NCI-H1105 (cell line): ENCODE measurements around the gene AFAP1.

Experiments used
- DNase-seq: peaks from one replicate; lab custom pipeline; 2025; lab: John Stamatoyannopoulos, UW

The AFAP1 gene

DNA sequence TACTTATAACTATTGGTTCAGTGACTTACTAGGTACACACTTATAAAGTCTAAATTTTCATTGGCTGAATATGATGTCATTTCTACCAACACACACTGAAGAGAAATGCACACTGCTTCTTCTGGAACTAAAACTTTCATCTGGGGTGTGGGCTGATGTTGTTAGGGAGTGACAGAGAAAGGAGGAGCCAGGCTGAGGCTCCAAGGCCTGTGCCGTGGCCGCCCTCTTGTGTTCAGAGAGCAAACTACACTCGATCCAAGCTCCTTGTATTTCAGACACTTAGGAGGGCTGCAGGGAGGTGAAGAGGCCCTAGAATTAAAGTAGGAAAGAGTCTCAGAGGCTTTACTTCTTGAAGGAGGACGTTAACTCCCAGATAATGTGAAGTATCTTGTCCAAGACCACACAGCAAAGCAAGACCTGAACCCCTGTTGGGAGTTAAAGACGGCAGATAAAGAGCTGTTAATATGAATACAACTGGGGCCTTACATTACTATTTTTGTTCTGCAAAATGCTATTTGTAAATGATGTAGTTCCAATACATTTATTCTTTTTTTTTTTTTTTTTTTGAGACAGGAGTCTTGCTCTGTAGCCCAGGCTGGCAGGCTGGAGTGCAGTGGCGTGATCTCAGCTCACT, 137.5 kb downstream of the AFAP1 start:
- DNase-seq: peak; percentile 21

DNA sequence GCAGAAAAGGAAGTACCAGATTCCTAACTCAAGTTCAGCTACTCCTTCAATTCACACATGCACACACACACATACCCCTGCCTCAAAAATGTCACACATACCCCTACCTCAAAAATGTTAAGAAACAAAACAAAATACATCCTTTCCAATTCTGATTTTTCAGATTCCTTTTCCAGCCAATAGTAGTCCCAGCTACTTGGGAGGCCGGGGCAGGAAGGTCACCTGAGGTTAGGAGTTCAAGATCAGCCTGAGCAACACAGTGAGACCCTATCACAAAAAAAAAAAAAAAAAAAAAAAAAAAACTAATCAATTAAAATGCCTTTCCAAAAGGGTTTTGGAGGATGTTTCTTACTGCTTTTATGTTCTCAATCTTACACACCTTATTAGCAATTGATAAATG, 138.0 kb downstream of the AFAP1 start:
- DNase-seq: no peak

- no peak for DNase-seq
Observed at GRCh38 chr4:7801001-7801400, 138.7 kb downstream of the AFAP1 start.

- DNase-seq: no peak
Observed at GRCh38 chr4:7800410-7800809, 139.3 kb downstream of the AFAP1 start.

GRCh38 chr4:7799736-7800135, 139.9 kb downstream of the AFAP1 start:
- DNase-seq: no peak

- no peak for DNase-seq
Observed at GRCh38 chr4:7799306-7799705, 140.4 kb downstream of the AFAP1 start.

DNA sequence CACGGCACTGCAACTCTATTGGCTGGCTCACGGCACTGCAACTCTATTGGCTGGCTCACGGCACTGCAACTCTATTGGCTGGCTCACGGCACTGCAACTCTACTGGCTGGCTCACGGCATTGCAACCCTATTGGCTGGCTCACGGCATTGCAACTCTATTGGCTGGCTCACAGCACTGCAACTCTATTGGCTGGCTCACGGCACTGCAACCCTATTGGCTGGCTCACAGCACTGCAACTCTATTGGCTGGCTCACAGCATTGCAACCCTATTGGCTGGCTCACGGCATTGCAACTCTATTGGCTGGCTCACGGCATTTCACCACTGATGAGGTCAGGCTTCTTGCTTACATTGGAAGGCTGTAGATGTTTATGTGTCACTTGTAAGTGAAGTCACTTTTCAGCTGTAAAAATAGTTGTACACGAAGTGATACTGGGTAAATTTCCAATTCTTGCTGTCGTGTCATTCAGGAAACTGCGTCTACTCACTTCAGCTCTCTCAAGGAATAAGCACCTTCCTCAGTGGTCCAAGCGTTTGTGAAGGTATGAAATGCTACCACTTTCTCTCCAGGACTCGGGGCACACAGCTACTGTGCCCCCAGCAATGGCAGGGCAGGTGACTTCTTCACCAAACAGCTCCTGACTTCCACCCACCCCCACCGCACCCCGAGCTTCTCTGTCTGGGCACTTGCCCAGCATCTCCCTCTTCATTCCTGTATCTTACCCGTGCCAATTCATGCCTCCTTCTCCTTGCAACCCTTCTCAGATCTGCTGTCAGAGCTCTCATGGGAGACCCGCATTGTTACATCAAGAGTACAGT, 141.3 kb downstream of the AFAP1 start:
- no peak for DNase-seq

- DNase-seq: no peak
Observed at GRCh38 chr4:7797330-7797729, 142.3 kb downstream of the AFAP1 start.

- no peak for DNase-seq
Observed at GRCh38 chr4:7795983-7796382, 143.7 kb downstream of the AFAP1 start.

GRCh38 chr4:7793186-7793585, 146.5 kb downstream of the AFAP1 start:
- no peak for DNase-seq

DNA sequence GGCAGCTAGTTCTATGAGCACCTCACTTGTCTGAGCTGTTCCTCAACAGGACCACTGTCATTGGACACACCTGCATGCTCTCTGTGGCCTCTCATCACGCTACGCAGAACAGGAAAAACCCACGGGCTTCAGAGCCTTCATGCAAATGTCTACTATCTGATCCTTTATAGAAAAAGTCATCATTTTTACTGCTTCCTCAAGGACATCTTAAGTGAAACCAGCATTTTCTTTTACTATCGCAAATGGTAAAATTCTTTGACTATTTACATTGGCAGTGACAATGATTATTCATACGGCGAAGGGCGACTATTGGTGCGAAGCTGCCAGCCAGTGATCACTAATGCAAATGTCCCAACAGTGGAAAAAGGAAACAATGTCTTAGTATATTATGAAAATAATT, 147.0 kb downstream of the AFAP1 start:
- DNase-seq: no peak

DNA sequence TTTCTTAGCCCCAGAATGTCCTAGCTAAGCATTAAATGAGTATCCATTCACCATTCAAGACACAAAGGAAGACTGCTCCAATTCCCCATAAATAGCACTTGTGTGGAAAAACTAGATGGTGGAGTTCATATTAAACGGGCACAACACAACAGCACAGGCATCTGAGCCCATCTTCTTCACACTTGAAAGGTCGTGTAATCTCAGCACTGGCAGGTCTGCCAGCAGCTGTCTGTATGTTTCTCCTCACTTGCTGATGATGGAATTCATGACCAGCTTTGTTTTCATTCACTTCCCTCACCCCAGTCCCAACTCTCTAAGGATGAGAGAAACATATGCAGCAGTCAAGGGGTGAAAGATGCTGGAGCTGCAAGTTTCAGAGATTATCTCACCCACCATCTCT, 148.7 kb downstream of the AFAP1 start:
- no peak for DNase-seq

- no peak for DNase-seq
Observed at GRCh38 chr4:7790023-7790422, 149.6 kb downstream of the AFAP1 start.

- no peak for DNase-seq
Observed at GRCh38 chr4:7788694-7789425, 150.8 kb downstream of the AFAP1 start.

DNA sequence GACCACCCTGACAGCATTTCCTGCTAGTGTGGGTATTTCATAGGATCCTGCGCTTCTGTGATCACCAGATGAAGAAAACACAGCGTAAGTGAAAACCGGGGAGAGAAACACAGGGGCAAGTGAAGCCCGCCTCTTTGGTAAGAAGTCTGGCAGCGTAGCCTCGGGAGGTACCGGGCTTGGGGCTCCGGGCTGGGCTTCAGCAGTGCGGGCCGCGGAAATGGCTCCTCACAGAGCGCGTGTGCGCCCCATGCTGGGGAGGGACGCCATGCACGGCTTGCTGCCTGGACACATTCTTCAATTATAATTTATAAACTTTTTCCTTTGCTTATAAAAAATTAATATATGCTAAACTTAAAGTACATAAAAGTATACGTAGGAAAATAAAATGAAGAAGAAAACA, 151.5 kb downstream of the AFAP1 start:
- no peak for DNase-seq

GRCh38 chr4:7787681-7788141, 151.9 kb downstream of the AFAP1 start:
- no peak for DNase-seq

DNA sequence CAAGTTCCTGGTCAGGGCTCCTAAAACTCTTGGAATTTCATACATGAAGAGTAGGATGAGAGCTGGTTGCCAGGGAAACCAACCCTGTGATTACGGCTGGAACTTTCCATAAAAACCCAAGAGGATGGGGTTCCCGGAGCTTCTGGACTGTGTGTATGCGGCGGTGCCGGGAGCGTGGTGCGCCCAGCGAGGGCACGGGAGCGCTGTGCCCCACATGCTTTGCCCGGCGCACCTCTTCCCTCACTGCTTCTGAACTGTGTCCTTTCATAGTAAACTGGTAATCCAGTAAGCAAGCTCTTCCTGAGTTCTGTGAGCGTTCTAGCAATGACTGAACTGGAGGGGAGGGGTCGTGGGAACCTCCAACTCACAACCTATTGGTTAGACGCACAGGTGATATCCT, 152.6 kb downstream of the AFAP1 start:
- no peak for DNase-seq

GRCh38 chr4:7786517-7786916, 153.1 kb downstream of the AFAP1 start:
- no peak for DNase-seq

DNA sequence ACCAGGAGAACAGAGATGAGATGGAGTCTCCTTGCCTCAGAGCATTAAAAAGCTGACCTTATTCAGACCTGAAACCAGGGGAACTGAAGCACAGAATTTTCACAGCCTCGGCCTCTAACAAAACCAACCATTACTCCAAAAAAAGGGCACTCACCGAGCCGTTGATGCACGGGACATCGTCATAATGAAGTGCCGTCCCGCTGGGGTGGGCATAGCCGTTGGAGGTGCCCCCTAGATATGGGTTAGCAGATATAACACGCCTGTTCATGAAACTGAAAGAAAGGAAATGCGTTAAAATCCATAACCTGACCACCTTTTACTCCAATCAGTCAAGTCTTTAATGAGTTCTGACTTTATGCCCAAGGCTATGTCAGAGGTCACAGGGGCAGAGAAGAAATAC, 153.6 kb downstream of the AFAP1 start:
- DNase-seq: no peak

DNA sequence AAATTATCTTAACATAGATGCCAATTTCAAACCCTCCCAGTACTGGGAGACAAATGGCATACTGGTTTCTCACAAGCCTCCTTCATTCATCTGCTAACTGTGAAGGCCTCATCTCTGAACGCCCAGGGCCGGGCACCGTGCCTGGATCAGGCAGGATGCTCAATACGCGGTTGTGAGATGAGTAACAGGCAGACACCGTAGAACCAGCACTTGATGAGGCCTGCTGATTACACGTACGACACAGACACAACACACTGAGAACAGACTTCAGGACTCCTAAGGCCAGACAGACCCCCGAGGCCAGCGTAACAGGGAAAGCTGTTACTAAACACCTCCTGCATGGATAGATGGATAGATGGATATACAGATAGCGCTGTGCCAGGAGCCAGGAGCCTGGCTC, 154.6 kb downstream of the AFAP1 start:
- DNase-seq: no peak

- no peak for DNase-seq
Observed at GRCh38 chr4:7784131-7784870, 155.4 kb downstream of the AFAP1 start.

- no peak for DNase-seq
Observed at GRCh38 chr4:7783541-7783940, 156.1 kb downstream of the AFAP1 start.
